Testis (tissue), 3 donors: ENCODE results near the gene SPDYE16. TPM values are rescaled to one million over a fixed set of nuclear protein-coding genes. Genes with fewer than 3 reads are reported as not detected.
"Not testable (repeated sequence)": the region's sequence is repeated elsewhere in the genome, so short reads cannot be mapped to it uniquely, and the experiment has no call there.

Source experiments
- DNase-seq: peaks from one replicate; pipeline ENCODE4 v3.0.0-alpha.2; 2019
- H3K27ac ChIP-seq, 2 donors: fragments of 200-600 bp; sonication (generic); one replicate each; pipeline ENCODE4 v1.5.1; 2019
- H3K27me3 ChIP-seq: fragments of 200-600 bp; sonication (generic); one replicate; pipeline ENCODE4 v1.5.1; 2019
- H3K36me3 ChIP-seq: fragments of 200-600 bp; sonication (generic); one replicate; pipeline ENCODE4 v1.5.1; 2017; ENCODE audit warnings: low read depth; ENCODE audit errors: missing control alignments
- H3K4me1 ChIP-seq: fragments of 200-600 bp; sonication (generic); one replicate; pipeline ENCODE4 v1.5.1; 2019
- H3K4me3 ChIP-seq, 2 donors: fragments of 200-600 bp; sonication (generic); one replicate each; pipeline ENCODE4 v1.5.1; 2017 to 2019
- H3K9me3 ChIP-seq: fragments of 200-600 bp; sonication (generic); one replicate; pipeline ENCODE4 v1.5.1; 2017
- CTCF ChIP-seq, 3 experiments: fragments of 450-650 bp in 2 of 3; fragments of 200-600 bp in 1 of 3; sonication (generic) in 1 of 3; IDR thresholded peaks; one replicate each; pipeline ENCODE4 v1.5.1; 2016 to 2019; ENCODE audit warnings: antibody characterized with exemption in 3 of 3, mild to moderate bottlenecking in 2 of 3, moderate library complexity in 1 of 3
- POLR2A ChIP-seq: fragments of 450-650 bp; IDR thresholded peaks from one replicate; pipeline ENCODE4 v1.6.1; 2017; ENCODE audit warnings: antibody characterized with exemption, mild to moderate bottlenecking, moderate library complexity
- WGBS, 2 donors: methylation state at CpG; one replicate each; pipeline ENCODE4 v1.1.5; 2018; 5-methylcytosine and 5-hydroxymethylcytosine counted together
- intact Hi-C: fragments of 100-400 bp; cut with DNase I; formaldehyde crosslinking; loops from one replicate; pipeline ENCODE4 v1.15.1; 2023; ENCODE audit warnings: low total_unique reads
- polyA plus RNA-seq: library from polyadenylated mRNA; stranded (reverse); fragments of 350-450 nt; fragmentation: Illumina TruSeq; extraction: RNeasy Lipid Tissue Mini Kit (QIAGEN cat#74804); gene quantifications from one replicate; pipeline ENCODE4 v1.2.3, GENCODE V29; 2014; ENCODE audit warnings: low read depth, low replicate concordance; ENCODE audit not compliant: insufficient read depth
- total RNA-seq, 2 donors: library from RNA; depleted of rRNA; stranded (reverse); fragments of >200 nt; gene quantifications; one replicate each; pipeline ENCODE4 v1.2.3, GENCODE V29; 2016

SPDYE16 gene
- total and polyA plus RNA-seq, 3 donors from 2014 or later = 0.68 to 4.1 (median 1.3) TPM

GRCh38 chr7:76505168-76506080, 37.7 kb downstream of the SPDYE16 start:
- Histone ChIP-seq H3K9me3 (no peaks in the 10 kb centered on the region), H3K27me3 (no peaks in the 10 kb centered on the region), H3K36me3 (no peaks in the 10 kb centered on the region), H3K4me3 (no peak overlapping the region), H3K27ac (no peak overlapping the region), H3K4me1 (peaks cover 1% of the 10 kb centered on the region)
- TF ChIP-seq POLR2A (no peak), CTCF (IDR thresholded peaks at IDR 0.05) (no peak)
- WGBS, 2 donors = 93 to 95% methylated on average over 12 to 30 of the region's 32 CpGs
- intact Hi-C loops = no loop called here
- no peak for DNase-seq

- H3K9me3 ChIP-seq, H3K27ac ChIP-seq, intact Hi-C loops, DNase-seq, H3K4me1 ChIP-seq, H3K36me3 ChIP-seq, H3K27me3 ChIP-seq, H3K4me3 ChIP-seq: not testable (repeated sequence)
- 78 to 85% methylated on average over 16 to 19 of the region's 33 CpGs for WGBS, 2 donors
These were observed 38.5 kb downstream of the SPDYE16 start for GRCh38 chr7:76504351-76505167.

- H3K4me3 ChIP-seq, H3K36me3 ChIP-seq, H3K27ac ChIP-seq, H3K4me1 ChIP-seq, H3K9me3 ChIP-seq, DNase-seq, intact Hi-C loops, H3K27me3 ChIP-seq: not testable (repeated sequence)
- WGBS, 2 donors = 92 to 100% methylated on average over 7 to 12 of the region's 12 CpGs
These were observed 39.9 kb downstream of the SPDYE16 start for GRCh38 chr7:76503244-76503643.

GRCh38 chr7:76502836-76503235, 40.3 kb downstream of the SPDYE16 start:
- H3K4me3 ChIP-seq, DNase-seq, H3K36me3 ChIP-seq, intact Hi-C loops, H3K9me3 ChIP-seq, H3K4me1 ChIP-seq, H3K27me3 ChIP-seq, H3K27ac ChIP-seq: not testable (repeated sequence)
- 92% methylated on average over 13 of the region's 16 CpGs; no CpG with 5 or more reads in 1 of the 2 donors for WGBS, 2 donors

- intact Hi-C loops, H3K36me3 ChIP-seq, DNase-seq, H3K27me3 ChIP-seq, H3K4me1 ChIP-seq, H3K4me3 ChIP-seq, H3K27ac ChIP-seq, H3K9me3 ChIP-seq: not testable (repeated sequence)
- WGBS, 2 donors = 79 to 88% methylated on average over 4 to 13 of the region's 13 CpGs
These were observed 40.9 kb downstream of the SPDYE16 start for GRCh38 chr7:76502224-76502623.

GRCh38 chr7:76499924-76500241, 43.2 kb downstream of the SPDYE16 start:
- H3K36me3 ChIP-seq, H3K4me1 ChIP-seq, DNase-seq, intact Hi-C loops, H3K27me3 ChIP-seq, H3K4me3 ChIP-seq, H3K9me3 ChIP-seq, H3K27ac ChIP-seq: not testable (repeated sequence)
- 0% methylated on average over 1 of the region's 19 CpGs; no CpG with 5 or more reads in 1 of the 2 donors for WGBS, 2 donors

GRCh38 chr7:76499201-76499923, 43.7 kb downstream of the SPDYE16 start:
- DNase-seq, H3K4me3 ChIP-seq, H3K9me3 ChIP-seq, H3K27me3 ChIP-seq, H3K27ac ChIP-seq, intact Hi-C loops, H3K36me3 ChIP-seq, H3K4me1 ChIP-seq: not testable (repeated sequence)
- 30 to 70% methylated on average over 6 to 9 of the region's 28 CpGs for WGBS, 2 donors

- H3K4me1 ChIP-seq, H3K4me3 ChIP-seq, H3K27ac ChIP-seq, H3K27me3 ChIP-seq, H3K36me3 ChIP-seq, DNase-seq, H3K9me3 ChIP-seq, intact Hi-C loops: not testable (repeated sequence)
- 82 to 84% methylated on average over 7 to 10 of the region's 10 CpGs for WGBS, 2 donors
These were observed 44.4 kb downstream of the SPDYE16 start for GRCh38 chr7:76498583-76499200.

GRCh38 chr7:76497918-76498582, 45.0 kb downstream of the SPDYE16 start:
- DNase-seq, H3K9me3 ChIP-seq, H3K36me3 ChIP-seq, H3K4me1 ChIP-seq, intact Hi-C loops, H3K27ac ChIP-seq, H3K4me3 ChIP-seq, H3K27me3 ChIP-seq: not testable (repeated sequence)
- 71% methylated on average over 9 of the region's 27 CpGs; no CpG with 5 or more reads in 1 of the 2 donors for WGBS, 2 donors

- H3K27ac ChIP-seq, H3K4me3 ChIP-seq, H3K9me3 ChIP-seq, H3K4me1 ChIP-seq, H3K27me3 ChIP-seq, H3K36me3 ChIP-seq, DNase-seq, intact Hi-C loops: not testable (repeated sequence)
- 87% methylated on average over 16 of the region's 16 CpGs; no CpG with 5 or more reads in 1 of the 2 donors for WGBS, 2 donors
These were observed 47.4 kb downstream of the SPDYE16 start for GRCh38 chr7:76495717-76496116.
